OCI-LY3 (cell line): ENCODE data around the gene TMEM233.

Experiments used
- H2AFZ ChIP-seq: fragments of 200-600, 300-600 bp; shearing (Covaris generic); 2 replicates; pipeline ENCODE4 v1.6.0; 2014; ENCODE audit warnings: antibody characterized with exemption, low read depth, low read length
- H3K27ac ChIP-seq: fragments of 200-600, 300-600 bp; sonication (generic); 2 replicates; pipeline ENCODE4 v1.5.1; 2014; ENCODE audit warnings: mild to moderate bottlenecking, low read length, moderate library complexity, mixed read lengths
- H3K27me3 ChIP-seq: fragments of 200-600, 300-600 bp; sonication (generic); 2 replicates; pipeline ENCODE4 v1.6.1; 2014; ENCODE audit warnings: low read depth, low read length, mixed read lengths
- H3K36me3 ChIP-seq: fragments of 200-600, 300-600 bp; sonication (generic); replicated peaks from 2 replicates; pipeline ENCODE3; 2014; ENCODE audit warnings: low read depth, low read length, mixed read lengths
- H3K4me1 ChIP-seq: fragments of 300-600, 200-600 bp; sonication (generic); 2 replicates; pipeline ENCODE4 v1.6.1; 2014; ENCODE audit warnings: low read length, mixed read lengths
- H3K4me2 ChIP-seq: fragments of 200-600, 300-600 bp; sonication (generic); 2 replicates; pipeline ENCODE4 v1.6.1; 2014; ENCODE audit warnings: low read length, mixed read lengths
- H3K4me3 ChIP-seq: fragments of 300-600, 200-600 bp; sonication (generic); 2 replicates; pipeline ENCODE4 v1.5.1; 2014; ENCODE audit warnings: antibody characterized with exemption, mild to moderate bottlenecking, low read length, moderate library complexity
- H3K79me2 ChIP-seq: fragments of 300-600, 200-600 bp; shearing (Covaris generic); 2 replicates; pipeline ENCODE4 v1.6.1; 2014; ENCODE audit warnings: mild to moderate bottlenecking, low read length, mixed read lengths
- H3K9ac ChIP-seq: fragments of 300-600, 200-600 bp; shearing (Covaris generic); 2 replicates; pipeline ENCODE4 v1.6.0; 2014; ENCODE audit warnings: mild to moderate bottlenecking, low read length, moderate library complexity
- H3K9me3 ChIP-seq: fragments of 200-600, 300-600 bp; shearing (Covaris generic); 2 replicates; pipeline ENCODE4 v1.6.1; 2014; ENCODE audit warnings: low read length, mixed read lengths; ENCODE audit not compliant: insufficient read depth
- H4K20me1 ChIP-seq: fragments of 200-600, 300-600 bp; sonication (generic); 2 replicates; pipeline ENCODE4 v1.6.1; 2016; ENCODE audit warnings: low read length, mixed read lengths; ENCODE audit not compliant: insufficient read depth
- EZH2phosphoT487 ChIP-seq: fragments of 200-600 bp; shearing (Covaris generic); IDR thresholded peaks from 2 replicates; pipeline ENCODE4 v1.6.1; 2018; ENCODE audit warnings: antibody characterized with exemption, mixed run types, low read depth
- TF ChIP-seq, protein P1 (sequence below): fragments of 200-600, 300-600 bp; sonication (generic); IDR thresholded peaks from 2 replicates; pipeline ENCODE4 v1.5.1; 2014; ENCODE audit warnings: antibody characterized with exemption, low read length, low read depth

TMEM233 gene

DNA sequence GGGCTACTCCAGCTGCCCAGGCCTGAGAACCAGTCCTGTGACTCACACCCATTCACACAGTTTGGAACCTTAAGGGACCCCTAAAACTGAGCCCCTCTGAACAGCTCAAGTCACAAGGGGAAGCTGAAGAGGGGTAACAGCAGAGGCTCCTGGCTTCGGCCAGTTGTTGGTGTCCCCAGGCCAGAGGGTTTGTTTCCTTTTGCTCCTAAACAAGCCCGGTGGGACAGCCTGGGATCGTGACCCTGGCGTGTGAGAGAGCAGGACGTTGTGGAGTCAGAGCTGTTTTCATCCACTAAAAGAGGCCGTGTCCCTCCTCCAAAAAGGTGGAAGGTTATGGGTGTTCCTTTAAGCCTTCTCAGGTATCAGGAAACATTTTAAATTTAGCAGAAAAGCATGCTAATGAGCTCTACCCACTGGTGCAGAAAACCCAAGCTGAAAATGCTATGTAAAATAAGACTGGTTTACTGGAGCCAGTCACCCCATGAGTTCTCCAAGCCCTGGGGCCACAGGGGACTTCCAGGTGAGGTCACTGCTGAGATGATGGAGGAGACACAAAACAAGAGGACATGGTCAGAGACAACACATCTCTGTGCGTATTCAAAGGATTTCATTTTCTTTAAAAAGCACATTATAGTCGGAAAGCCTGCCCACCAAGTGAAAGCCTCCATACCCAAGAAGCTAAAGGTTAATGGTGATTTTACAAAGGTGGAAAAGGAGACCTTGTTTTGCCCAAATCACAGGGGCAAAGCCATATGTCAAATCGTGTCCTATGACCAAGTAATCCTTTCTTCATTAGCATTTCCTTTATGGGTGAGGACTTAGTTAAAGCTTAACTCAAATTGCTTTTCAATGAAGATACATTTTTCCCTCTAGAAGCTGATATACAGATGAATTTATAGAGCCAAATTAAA lies 88.4 kb downstream of the TMEM233 start:
- H3K27me3 ChIP-seq: no peaks in the 10 kb centered on the region
- H3K4me2 ChIP-seq: peak overlapping the region; percentile 57
- no peak for TF ChIP-seq EZH2phosphoT487
- TF ChIP-seq, protein P1, sequence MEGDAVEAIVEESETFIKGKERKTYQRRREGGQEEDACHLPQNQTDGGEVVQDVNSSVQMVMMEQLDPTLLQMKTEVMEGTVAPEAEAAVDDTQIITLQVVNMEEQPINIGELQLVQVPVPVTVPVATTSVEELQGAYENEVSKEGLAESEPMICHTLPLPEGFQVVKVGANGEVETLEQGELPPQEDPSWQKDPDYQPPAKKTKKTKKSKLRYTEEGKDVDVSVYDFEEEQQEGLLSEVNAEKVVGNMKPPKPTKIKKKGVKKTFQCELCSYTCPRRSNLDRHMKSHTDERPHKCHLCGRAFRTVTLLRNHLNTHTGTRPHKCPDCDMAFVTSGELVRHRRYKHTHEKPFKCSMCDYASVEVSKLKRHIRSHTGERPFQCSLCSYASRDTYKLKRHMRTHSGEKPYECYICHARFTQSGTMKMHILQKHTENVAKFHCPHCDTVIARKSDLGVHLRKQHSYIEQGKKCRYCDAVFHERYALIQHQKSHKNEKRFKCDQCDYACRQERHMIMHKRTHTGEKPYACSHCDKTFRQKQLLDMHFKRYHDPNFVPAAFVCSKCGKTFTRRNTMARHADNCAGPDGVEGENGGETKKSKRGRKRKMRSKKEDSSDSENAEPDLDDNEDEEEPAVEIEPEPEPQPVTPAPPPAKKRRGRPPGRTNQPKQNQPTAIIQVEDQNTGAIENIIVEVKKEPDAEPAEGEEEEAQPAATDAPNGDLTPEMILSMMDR: no peak
- H4K20me1 ChIP-seq: no peaks in the 10 kb centered on the region
- peaks cover 22% of the 10 kb centered on the region for H3K4me1 ChIP-seq
- H3K27ac ChIP-seq: peak overlapping the region; percentile 70
- no peaks in the 10 kb centered on the region for H3K79me2 ChIP-seq
- no peaks in the 10 kb centered on the region for H3K9me3 ChIP-seq
- peak overlapping the region; percentile 21; the same call in 1 of the 2 replicates for H3K9ac ChIP-seq
- no peak overlapping the region for H2AFZ ChIP-seq
- H3K36me3 ChIP-seq: peaks cover 54% of the 10 kb centered on the region
- H3K4me3 ChIP-seq: peak overlapping the region; percentile 36

DNA sequence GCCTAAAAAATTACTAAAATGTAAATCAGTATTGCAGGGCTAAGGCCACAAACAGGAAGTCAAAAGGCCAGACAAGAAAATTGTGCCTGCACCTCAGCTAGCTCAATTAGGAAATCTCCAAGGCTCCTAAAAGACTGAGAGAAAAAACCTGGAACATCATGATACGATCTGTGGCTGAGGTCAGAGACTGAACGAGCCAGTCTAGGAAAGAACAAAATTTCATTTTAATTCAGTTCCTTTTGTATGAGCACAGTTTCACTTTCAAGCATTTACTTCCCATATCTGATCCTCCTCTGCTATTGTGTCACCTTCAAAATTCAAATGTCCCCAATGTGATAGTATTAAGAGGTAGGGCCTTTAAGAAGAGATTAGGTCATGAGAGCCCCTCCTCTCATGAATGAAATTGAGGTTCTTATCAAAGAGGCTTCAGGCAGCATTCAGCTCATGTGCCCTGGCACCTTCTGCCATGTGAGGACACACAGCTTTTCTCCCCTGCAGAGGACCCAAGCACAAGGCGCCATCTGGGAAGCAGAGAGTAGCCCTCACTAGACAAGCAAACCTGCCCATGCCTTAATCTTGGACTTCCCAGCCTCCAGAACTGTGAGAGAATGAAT lies 89.2 kb downstream of the TMEM233 start:
- Histone ChIP-seq H4K20me1 (no peaks in the 10 kb centered on the region), H2AFZ (no peak overlapping the region), H3K4me1 (peaks cover 22% of the 10 kb centered on the region), H3K27me3 (no peaks in the 10 kb centered on the region), H3K27ac (peak overlapping the region; percentile 70), H3K4me3 (peak overlapping the region; percentile 36), H3K79me2 (no peaks in the 10 kb centered on the region), H3K9me3 (no peaks in the 10 kb centered on the region), H3K36me3 (peaks cover 48% of the 10 kb centered on the region), H3K9ac (peak overlapping the region; percentile 21; the same call in 1 of the 2 replicates), H3K4me2 (peak overlapping the region; percentile 57)
- no peak for TF ChIP-seq EZH2phosphoT487
- TF ChIP-seq, protein P1: no peak

DNA sequence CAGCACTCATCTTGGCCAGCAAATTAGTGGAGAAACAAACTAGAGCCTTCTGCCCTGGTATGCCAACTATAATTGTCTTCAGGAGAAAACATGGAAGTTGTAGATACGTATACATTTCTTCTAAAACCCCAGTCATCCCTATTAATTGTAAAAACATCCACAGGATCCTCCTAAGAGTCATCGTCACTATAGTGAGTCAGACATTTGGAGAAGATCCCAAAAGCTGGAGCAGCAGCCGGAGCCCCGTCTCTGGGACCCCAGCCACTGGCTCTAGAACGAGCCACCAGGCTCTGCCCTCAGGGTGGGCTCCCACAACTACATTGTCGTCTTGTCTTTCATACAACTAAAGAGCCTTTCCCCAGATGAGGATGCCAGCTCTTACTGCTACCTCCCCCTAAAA lies 89.8 kb downstream of the TMEM233 start:
- Histone ChIP-seq H3K4me3 (no peak overlapping the region), H3K36me3 (peaks cover 42% of the 10 kb centered on the region), H3K4me1 (peaks cover 22% of the 10 kb centered on the region), H2AFZ (no peak overlapping the region), H4K20me1 (no peaks in the 10 kb centered on the region), H3K27ac (peak overlapping the region; percentile 70), H3K9ac (no peak overlapping the region), H3K27me3 (no peaks in the 10 kb centered on the region), H3K4me2 (no peak overlapping the region), H3K79me2 (no peaks in the 10 kb centered on the region), H3K9me3 (no peaks in the 10 kb centered on the region)
- TF ChIP-seq, protein P1: no peak
- TF ChIP-seq EZH2phosphoT487: no peak

DNA sequence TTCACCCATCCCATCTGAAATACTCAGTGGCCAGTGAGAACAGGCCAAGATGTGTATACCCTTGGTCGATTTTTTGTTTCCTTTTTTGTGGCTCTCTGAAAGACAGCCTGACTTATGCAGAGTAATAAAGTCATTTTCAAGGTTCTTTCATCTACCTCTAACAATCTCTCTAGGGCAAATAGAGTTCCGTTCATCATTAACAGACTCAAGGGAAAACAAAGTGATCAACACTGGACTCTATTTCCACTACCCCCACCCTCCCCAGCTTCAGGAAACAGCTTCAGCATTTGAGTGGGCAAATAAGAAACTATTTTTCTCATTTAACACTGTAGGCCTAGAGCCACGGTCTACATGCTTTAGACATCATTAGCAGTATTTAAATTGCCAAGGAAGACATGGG lies 90.2 kb downstream of the TMEM233 start:
- Histone ChIP-seq H3K36me3 (peaks cover 39% of the 10 kb centered on the region), H3K27me3 (no peaks in the 10 kb centered on the region), H3K79me2 (no peaks in the 10 kb centered on the region), H3K4me2 (no peak overlapping the region), H3K4me3 (no peak overlapping the region), H3K9me3 (no peaks in the 10 kb centered on the region), H3K4me1 (peaks cover 22% of the 10 kb centered on the region), H3K9ac (no peak overlapping the region), H2AFZ (no peak overlapping the region), H4K20me1 (no peaks in the 10 kb centered on the region), H3K27ac (no peak overlapping the region)
- no peak for TF ChIP-seq EZH2phosphoT487
- TF ChIP-seq, protein P1: no peak
